Measurements from ENCODE around the gene TRIM50.
"Not testable (repeated sequence)": the region's sequence is repeated elsewhere in the genome, so short reads cannot be mapped to it uniquely, and the experiment has no call there.

The TRIM50 gene

GRCh38 chr7:73266719-73267368, 61.0 kb downstream of the TRIM50 start:
- POLR2A ChIA-PET; DNase-seq (ENCODE audit: extremely low spot score); CTCF ChIA-PET: not testable (repeated sequence)
